SH-SY5Y (cell line): ENCODE results near the gene ORAI2.

ENCODE experiments used
- GATA2 ChIP-seq: IDR thresholded peaks from 2 replicates; pipeline ENCODE4 v1.6.1; 2011; ENCODE audit warnings: mild to moderate bottlenecking, low read depth, low read length
- GATA3 ChIP-seq: IDR thresholded peaks from 2 replicates; pipeline ENCODE4 v1.6.1; 2011; ENCODE audit warnings: low read depth, mild to moderate bottlenecking, low read length, moderate library complexity

ORAI2 gene

GRCh38 chr7:102433219-102434038, at the start of gene ORAI2:
ORAI2 (plus strand) TSS chr7:102433575; CDS start chr7:102438957, 5,382 bp downstream.
- TF ChIP-seq GATA3 (no peak), GATA2 (no peak)

GRCh38 chr7:102387064-102387463, 46.3 kb upstream of the ORAI2 start:
- TF ChIP-seq GATA2 (no peak), GATA3 (no peak)

- TF ChIP-seq GATA2 (no peak), GATA3 (no peak)
Measured at GRCh38 chr7:102389810-102390209, 43.6 kb upstream of the ORAI2 start.

GRCh38 chr7:102390697-102391484, 42.5 kb upstream of the ORAI2 start:
- no peak for TF ChIP-seq GATA3
- TF ChIP-seq GATA2 = no peak

- TF ChIP-seq GATA3 (no peak), GATA2 (no peak)
Measured at GRCh38 chr7:102392330-102392729, 41.0 kb upstream of the ORAI2 start.

GRCh38 chr7:102393467-102393866, 39.9 kb upstream of the ORAI2 start:
- TF ChIP-seq GATA2 (no peak), GATA3 (no peak)

- TF ChIP-seq GATA2 (no peak), GATA3 (no peak)
Measured at GRCh38 chr7:102395592-102395872, 37.8 kb upstream of the ORAI2 start.

- TF ChIP-seq GATA3 (no peak), GATA2 (peak; percentile 39; the same call in 1 of the 2 replicates)
Measured at GRCh38 chr7:102395873-102396709, 37.3 kb upstream of the ORAI2 start, which contains the start of gene PRKRIP1. PRKRIP1 (plus strand) TSS chr7:102396363; CDS start chr7:102396412, 49 bp downstream.

- TF ChIP-seq GATA3 = no peak
- no peak for TF ChIP-seq GATA2
Measured at GRCh38 chr7:102396710-102397019, 36.7 kb upstream of the ORAI2 start.

- TF ChIP-seq GATA2 = no peak
- TF ChIP-seq GATA3 = no peak
Measured at GRCh38 chr7:102398543-102398942, 34.8 kb upstream of the ORAI2 start.

- TF ChIP-seq GATA3 = no peak
- TF ChIP-seq GATA2 = no peak
Measured at GRCh38 chr7:102400360-102400759, 33.0 kb upstream of the ORAI2 start.

GRCh38 chr7:102403563-102403962, 29.8 kb upstream of the ORAI2 start:
- TF ChIP-seq GATA3 (no peak), GATA2 (no peak)

- TF ChIP-seq GATA3 = no peak
Measured at GRCh38 chr7:102404005-102404861, 29.1 kb upstream of the ORAI2 start.

GRCh38 chr7:102407910-102408309, 25.5 kb upstream of the ORAI2 start:
- TF ChIP-seq GATA3 (no peak), GATA2 (no peak)
